HepG2 (cell line): ENCODE data around the gene FXN. TPM values are rescaled to one million over a fixed set of nuclear protein-coding genes. Genes with fewer than 3 reads are reported as not detected.

Experiments
- NONO ChIP-seq, 2 experiments: fragments of 450-650 bp in 1 of 2; sonication (generic) in 1 of 2; formaldehyde crosslinking in 1 of 2; IDR thresholded peaks in 1 of 2; conservative IDR thresholded peaks in 1 of 2; 2 replicates each; pipeline versions ENCODE4 v1.6.1 to v1.8.0; 2017 to 2022; ENCODE audit warnings: mild to moderate bottlenecking in 1 of 2, missing genetic modification reagents in 1 of 2, moderate library complexity in 1 of 2
- ZNF235 ChIP-seq: sonication (generic); formaldehyde crosslinking; IDR thresholded peaks from 2 replicates; pipeline ENCODE4 v1.8.1; 2023; ENCODE audit warnings: mild to moderate bottlenecking, missing genetic modification reagents, borderline replicate concordance
- ZNF484 ChIP-seq: sonication (generic); formaldehyde crosslinking; IDR thresholded peaks from 2 replicates; pipeline ENCODE4 v1.5.1; 2020; ENCODE audit warnings: mild to moderate bottlenecking, low read depth, missing genetic modification reagents, borderline replicate concordance
- ZNF781 ChIP-seq: sonication (generic); formaldehyde crosslinking; IDR thresholded peaks from 2 replicates; pipeline ENCODE4 v1.5.1; 2020; ENCODE audit warnings: borderline replicate concordance, mild to moderate bottlenecking, missing genetic modification reagents; ENCODE audit errors: not compliant biosample characterization
- ZNF883 ChIP-seq: sonication (generic); formaldehyde crosslinking; IDR thresholded peaks from 2 replicates; pipeline ENCODE4 v1.5.1; 2020; ENCODE audit warnings: mild to moderate bottlenecking, missing genetic modification reagents; ENCODE audit errors: not compliant biosample characterization
- polyA plus RNA-seq, 8 experiments: library from polyadenylated mRNA; depleted of rRNA in 3 of 8; stranded (reverse) in 7 of 8; unstranded in 1 of 8; fragments of >200 nt; fragmentation: Illumina TruSeq in 4 of 8; extraction: Trizol in 4 of 8; gene quantifications; 2 replicates each; pipeline versions ENCODE4 v1.2.1 to v1.2.3, GENCODE V29; 2011 to 2016; ENCODE audit warnings: low read depth in 4 of 8, missing spikeins in 1 of 8, mixed read lengths in 1 of 8; ENCODE audit not compliant: insufficient read depth in 1 of 8
- total RNA-seq, 5 experiments: library from RNA; depleted of rRNA; stranded (reverse); fragments of >200 nt; fragmentation: Illumina TruSeq; extraction: Trizol; gene quantifications; 2 replicates each; pipeline ENCODE4 v1.2.3, GENCODE V29; 2016; ENCODE audit warnings: low read depth in 1 of 5
- TF ChIP-seq, protein P1 (sequence below): sonication (generic); formaldehyde crosslinking; IDR thresholded peaks from 2 replicates; pipeline ENCODE4 v1.9.0; 2021; ENCODE audit warnings: missing genetic modification reagents, borderline replicate concordance
- TF ChIP-seq, protein P2 (sequence below): sonication (generic); formaldehyde crosslinking; conservative IDR thresholded peaks from 2 replicates; pipeline ENCODE4 v1.5.0; 2020; ENCODE audit warnings: missing genetic modification reagents
- TF ChIP-seq, protein P3 (sequence below): sonication (generic); formaldehyde crosslinking; IDR thresholded peaks from 2 replicates; pipeline ENCODE4 v1.5.0; 2020; ENCODE audit warnings: missing genetic modification reagents, mild to moderate bottlenecking, borderline replicate concordance

Gene FXN
- total and polyA plus RNA-seq, 2 of the 13 experiments (the other 11 are each of a cell fraction or from before 2014, with no cell fraction given), result 24.1 to 26.0 TPM

GRCh38 chr9:69130456-69131441 is 95.2 kb downstream of the FXN start (continued):
- TF ChIP-seq, protein P1, sequence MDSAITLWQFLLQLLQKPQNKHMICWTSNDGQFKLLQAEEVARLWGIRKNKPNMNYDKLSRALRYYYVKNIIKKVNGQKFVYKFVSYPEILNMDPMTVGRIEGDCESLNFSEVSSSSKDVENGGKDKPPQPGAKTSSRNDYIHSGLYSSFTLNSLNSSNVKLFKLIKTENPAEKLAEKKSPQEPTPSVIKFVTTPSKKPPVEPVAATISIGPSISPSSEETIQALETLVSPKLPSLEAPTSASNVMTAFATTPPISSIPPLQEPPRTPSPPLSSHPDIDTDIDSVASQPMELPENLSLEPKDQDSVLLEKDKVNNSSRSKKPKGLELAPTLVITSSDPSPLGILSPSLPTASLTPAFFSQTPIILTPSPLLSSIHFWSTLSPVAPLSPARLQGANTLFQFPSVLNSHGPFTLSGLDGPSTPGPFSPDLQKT (CRISPR knock-in tag), result no peak
- TF ChIP-seq ZNF883 (CRISPR knock-in tag) (no peak), ZNF484 (CRISPR knock-in tag) (no peak), ZNF781 (CRISPR knock-in tag) (no peak), ZNF235 (CRISPR knock-in tag) (no peak), NONO (IDR thresholded peaks at IDR 0.05) (no peak), NONO (CRISPR knock-in tag; conservative IDR thresholded peaks at IDR 0.05) (0 out of 2 replicates have a peak, but pooled peaks have one; percentile 1)
- TF ChIP-seq, protein P2, sequence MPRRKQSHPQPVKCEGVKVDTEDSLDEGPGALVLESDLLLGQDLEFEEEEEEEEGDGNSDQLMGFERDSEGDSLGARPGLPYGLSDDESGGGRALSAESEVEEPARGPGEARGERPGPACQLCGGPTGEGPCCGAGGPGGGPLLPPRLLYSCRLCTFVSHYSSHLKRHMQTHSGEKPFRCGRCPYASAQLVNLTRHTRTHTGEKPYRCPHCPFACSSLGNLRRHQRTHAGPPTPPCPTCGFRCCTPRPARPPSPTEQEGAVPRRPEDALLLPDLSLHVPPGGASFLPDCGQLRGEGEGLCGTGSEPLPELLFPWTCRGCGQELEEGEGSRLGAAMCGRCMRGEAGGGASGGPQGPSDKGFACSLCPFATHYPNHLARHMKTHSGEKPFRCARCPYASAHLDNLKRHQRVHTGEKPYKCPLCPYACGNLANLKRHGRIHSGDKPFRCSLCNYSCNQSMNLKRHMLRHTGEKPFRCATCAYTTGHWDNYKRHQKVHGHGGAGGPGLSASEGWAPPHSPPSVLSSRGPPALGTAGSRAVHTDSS (CRISPR knock-in tag), result no peak
- TF ChIP-seq, protein P3, sequence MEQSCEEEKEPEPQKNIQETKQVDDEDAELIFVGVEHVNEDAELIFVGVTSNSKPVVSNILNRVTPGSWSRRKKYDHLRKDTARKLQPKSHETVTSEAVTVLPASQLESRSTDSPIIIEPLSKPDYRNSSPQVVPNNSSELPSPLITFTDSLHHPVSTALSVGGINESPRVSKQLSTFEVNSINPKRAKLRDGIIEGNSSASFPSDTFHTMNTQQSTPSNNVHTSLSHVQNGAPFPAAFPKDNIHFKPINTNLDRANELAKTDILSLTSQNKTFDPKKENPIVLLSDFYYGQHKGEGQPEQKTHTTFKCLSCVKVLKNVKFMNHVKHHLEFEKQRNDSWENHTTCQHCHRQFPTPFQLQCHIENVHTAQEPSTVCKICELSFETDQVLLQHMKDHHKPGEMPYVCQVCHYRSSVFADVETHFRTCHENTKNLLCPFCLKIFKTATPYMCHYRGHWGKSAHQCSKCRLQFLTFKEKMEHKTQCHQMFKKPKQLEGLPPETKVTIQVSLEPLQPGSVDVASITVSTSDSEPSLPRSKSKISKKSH (CRISPR knock-in tag), result no peak
